ENCODE data around the gene KLHL30.

The KLHL30 gene

GRCh38 chr2:238149841-238150572 is 11.5 kb downstream of the KLHL30 start:
- no peak for DNase-seq (ENCODE audit: low read depth in 2 of 2)

- DNase-seq (ENCODE audit: low read depth in 2 of 2) = no peak
Observed at GRCh38 chr2:238150686-238151085, 12.2 kb downstream of the KLHL30 start.

- DNase-seq (ENCODE audit: low read depth in 2 of 2) = no peak
Observed at GRCh38 chr2:238151205-238151604, 12.7 kb downstream of the KLHL30 start.

- no peak for DNase-seq (ENCODE audit: low read depth in 2 of 2)
Observed at GRCh38 chr2:238151628-238152235, 13.3 kb downstream of the KLHL30 start.

GRCh38 chr2:238152771-238153688 is 14.6 kb downstream of the KLHL30 start:
- DNase-seq (ENCODE audit: low read depth in 2 of 2) = no peak

- DNase-seq (ENCODE audit: low read depth in 2 of 2) = no peak
Observed at GRCh38 chr2:238154570-238154969, 16.1 kb downstream of the KLHL30 start.

GRCh38 chr2:238155051-238155760 is 16.7 kb downstream of the KLHL30 start:
- DNase-seq (ENCODE audit: low read depth in 2 of 2) = no peak

- no peak for DNase-seq (ENCODE audit: low read depth in 2 of 2)
Observed at GRCh38 chr2:238155761-238156694, 17.6 kb downstream of the KLHL30 start.

GRCh38 chr2:238157506-238158017 is 19.1 kb downstream of the KLHL30 start:
- DNase-seq (ENCODE audit: low read depth in 2 of 2) = no peak

- no peak for DNase-seq (ENCODE audit: low read depth in 2 of 2)
Observed at GRCh38 chr2:238158018-238158508, 19.6 kb downstream of the KLHL30 start.

- peak; percentile 15 to 45 for DNase-seq (ENCODE audit: low read depth in 2 of 2)
Observed at GRCh38 chr2:238158509-238159070, 20.1 kb downstream of the KLHL30 start, which contains the start of gene ERFE. Gene ERFE, plus strand, starts transcription at chr2:238158970. Its CDS starts 38 bp downstream, at chr2:238159008.

- no peak for DNase-seq (ENCODE audit: low read depth in 2 of 2)
Observed at GRCh38 chr2:238159071-238159539, 20.6 kb downstream of the KLHL30 start.

- no peak for DNase-seq (ENCODE audit: low read depth in 2 of 2)
Observed at GRCh38 chr2:238159661-238160205, 21.3 kb downstream of the KLHL30 start.

- no peak for DNase-seq (ENCODE audit: low read depth in 2 of 2)
Observed at GRCh38 chr2:238160206-238161129, 22.0 kb downstream of the KLHL30 start.

- no peak for DNase-seq (ENCODE audit: low read depth in 2 of 2)
Observed at GRCh38 chr2:238161291-238162051, 23.0 kb downstream of the KLHL30 start.

- no peak for DNase-seq (ENCODE audit: low read depth in 2 of 2)
Observed at GRCh38 chr2:238162251-238162845, 23.9 kb downstream of the KLHL30 start.

GRCh38 chr2:238162846-238163441 is 24.5 kb downstream of the KLHL30 start:
- DNase-seq (ENCODE audit: low read depth in 2 of 2) = no peak

Measured in stimulated activated CD4-positive, alpha-beta T cell treated with anti-CD3 and anti-CD28 coated beads, Interleukin-12 subunit alpha, Interleukin-12 subunit beta, amount 100 ng/mL, for 24 hours (primary cell).